ENCODE data around the gene C16orf74. TPM values are rescaled to one million over a fixed set of nuclear protein-coding genes. Genes with fewer than 3 reads are reported as not detected.

C16orf74 gene
- total and polyA plus RNA-seq, 12 donors: 0.16 to 3.2 (median 0.46) TPM; not detected in 1

DNA sequence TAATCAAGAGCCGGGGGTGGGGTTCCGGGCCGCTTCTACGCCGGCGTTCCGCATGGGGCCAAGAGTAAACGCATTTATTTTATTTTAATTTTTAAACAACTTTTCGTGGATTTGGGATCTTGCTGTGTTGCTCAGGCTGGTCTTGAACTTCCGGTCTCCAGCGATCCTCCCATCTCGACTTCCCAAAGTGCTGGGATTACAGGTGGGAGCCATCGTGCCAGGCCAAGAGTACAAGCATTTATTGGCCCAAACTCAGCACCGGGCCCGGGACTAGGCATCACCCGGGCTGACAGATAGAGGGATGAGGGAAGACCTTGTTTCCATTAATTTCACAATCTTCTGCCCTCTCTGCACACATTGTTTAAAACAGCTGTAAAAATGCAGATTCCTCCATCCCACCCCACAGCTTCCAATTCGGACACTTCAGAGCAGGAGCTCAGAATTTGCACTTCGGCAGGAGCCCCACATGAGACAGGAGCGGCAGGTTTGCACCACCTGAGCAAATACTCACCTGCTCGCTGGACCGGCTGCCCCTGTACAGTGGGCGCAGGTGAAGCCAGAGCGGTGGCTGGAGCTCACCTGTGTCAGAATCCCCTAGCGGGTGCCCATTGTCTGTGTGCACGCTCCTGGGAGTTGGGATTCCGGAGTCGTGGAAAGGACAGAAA is 61.5 kb downstream of the C16orf74 start:
- peak overlapping the region in 2 of 4 donors; percentile 40 to 67 for H3K4me3 ChIP-seq

GRCh38 chr16:85688586-85689284 is 62.2 kb downstream of the C16orf74 start, which contains the start of gene GINS2:
Gene GINS2, minus strand, starts transcription at chr16:85688954. Its CDS starts 56 bp downstream, at chr16:85688898.
- peak; percentile 89 to 95 (median 92) for DNase-seq
- H3K4me1 ChIP-seq (replicated peaks in 1 of 2): peaks cover 4 to 12% of the 10 kb centered on the region in 2 donors
- H3K9me3 ChIP-seq (replicated peaks in 1 of 3): no peaks in the 10 kb centered on the region
- 1 to 6% (median 3%) methylated on average over 23 to 86 of the region's 86 CpGs for WGBS, 4 donors
- no peaks in the 10 kb centered on the region for H3K27me3 ChIP-seq
- TF ChIP-seq, protein P1, sequence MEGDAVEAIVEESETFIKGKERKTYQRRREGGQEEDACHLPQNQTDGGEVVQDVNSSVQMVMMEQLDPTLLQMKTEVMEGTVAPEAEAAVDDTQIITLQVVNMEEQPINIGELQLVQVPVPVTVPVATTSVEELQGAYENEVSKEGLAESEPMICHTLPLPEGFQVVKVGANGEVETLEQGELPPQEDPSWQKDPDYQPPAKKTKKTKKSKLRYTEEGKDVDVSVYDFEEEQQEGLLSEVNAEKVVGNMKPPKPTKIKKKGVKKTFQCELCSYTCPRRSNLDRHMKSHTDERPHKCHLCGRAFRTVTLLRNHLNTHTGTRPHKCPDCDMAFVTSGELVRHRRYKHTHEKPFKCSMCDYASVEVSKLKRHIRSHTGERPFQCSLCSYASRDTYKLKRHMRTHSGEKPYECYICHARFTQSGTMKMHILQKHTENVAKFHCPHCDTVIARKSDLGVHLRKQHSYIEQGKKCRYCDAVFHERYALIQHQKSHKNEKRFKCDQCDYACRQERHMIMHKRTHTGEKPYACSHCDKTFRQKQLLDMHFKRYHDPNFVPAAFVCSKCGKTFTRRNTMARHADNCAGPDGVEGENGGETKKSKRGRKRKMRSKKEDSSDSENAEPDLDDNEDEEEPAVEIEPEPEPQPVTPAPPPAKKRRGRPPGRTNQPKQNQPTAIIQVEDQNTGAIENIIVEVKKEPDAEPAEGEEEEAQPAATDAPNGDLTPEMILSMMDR (IDR thresholded peaks at IDR 0.05): no peak
- TF ChIP-seq POLR2A (IDR thresholded peaks at IDR 0.05): no peak
- peak within 1 kb of the TSS in 3 of 4 donors; percentile 18 to 67 (median 40) for H3K4me3 ChIP-seq
- no peaks in the 10 kb centered on the region for H3K36me3 ChIP-seq (replicated peaks in 1 of 2)
- no peak within 1 kb of the TSS for H3K27ac ChIP-seq
- intact Hi-C loops (cut with DNase I): no loop called here

More for the DNA sequence above, 61.5 kb downstream of the C16orf74 start:
- intact Hi-C loops (cut with DNase I): no loop called here
- no peak for DNase-seq
- Histone ChIP-seq H3K27ac (no peak overlapping the region), H3K27me3 (no peaks in the 10 kb centered on the region), H3K4me1 (replicated peaks in 1 of 2) (peaks cover 4 to 12% of the 10 kb centered on the region in 2 donors), H3K36me3 (replicated peaks in 1 of 2) (no peaks in the 10 kb centered on the region), H3K9me3 (replicated peaks in 1 of 3) (no peaks in the 10 kb centered on the region)
- WGBS, 4 donors: 40 to 45% (median 43%) methylated on average over 24 to 27 of the region's 27 CpGs
- TF ChIP-seq POLR2A (IDR thresholded peaks at IDR 0.05): no peak
- TF ChIP-seq, protein P1 (IDR thresholded peaks at IDR 0.05): no peak

GRCh38 chr16:85687651-85688471 is 63.0 kb downstream of the C16orf74 start:
- Histone ChIP-seq H3K27me3 (no peaks in the 10 kb centered on the region), H3K4me1 (replicated peaks in 1 of 2) (peaks cover 4 to 12% of the 10 kb centered on the region in 2 donors), H3K9me3 (replicated peaks in 1 of 3) (no peaks in the 10 kb centered on the region), H3K27ac (no peak overlapping the region), H3K36me3 (replicated peaks in 1 of 2) (no peaks in the 10 kb centered on the region), H3K4me3 (peak overlapping the region in 2 of 4 donors; percentile 40 to 67)
- WGBS, 4 donors: 80 to 84% (median 81%) methylated on average over 44 to 49 of the region's 49 CpGs
- no peak for TF ChIP-seq POLR2A (IDR thresholded peaks at IDR 0.05)
- TF ChIP-seq, protein P1 (IDR thresholded peaks at IDR 0.05): no peak
- intact Hi-C loops (cut with DNase I): no loop called here
- DNase-seq: no peak
